NCI-H524 (cell line): ENCODE results near the gene TBC1D9.
"Not testable (repeated sequence)": the region's sequence is repeated elsewhere in the genome, so short reads cannot be mapped to it uniquely, and the experiment has no call there.

Experiments used
- DNase-seq, 2 experiments: peaks; one replicate each; lab custom pipeline; 2025; lab: John Stamatoyannopoulos, UW

TBC1D9 gene

DNA sequence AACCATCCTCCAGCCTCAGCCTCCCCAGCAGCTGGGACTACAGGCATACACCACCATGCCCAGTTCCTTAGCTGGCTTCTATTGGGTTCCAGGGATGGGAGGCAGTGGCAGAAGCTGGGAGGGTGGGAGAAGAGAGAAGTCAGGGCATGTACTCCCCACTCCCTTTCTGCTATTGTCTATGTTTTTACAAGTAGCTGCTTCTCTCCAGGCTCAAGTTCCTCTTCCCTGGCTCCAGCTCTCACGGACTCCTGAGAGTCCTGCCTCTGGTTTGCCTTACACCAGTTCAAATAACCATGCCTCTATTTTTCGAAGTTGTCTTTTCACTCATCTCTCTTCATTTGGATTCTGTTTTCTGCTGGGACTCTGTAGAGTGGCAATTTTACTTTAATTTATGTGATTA, 2.9 kb downstream of the TBC1D9 start:
- no peak for DNase-seq

DNA sequence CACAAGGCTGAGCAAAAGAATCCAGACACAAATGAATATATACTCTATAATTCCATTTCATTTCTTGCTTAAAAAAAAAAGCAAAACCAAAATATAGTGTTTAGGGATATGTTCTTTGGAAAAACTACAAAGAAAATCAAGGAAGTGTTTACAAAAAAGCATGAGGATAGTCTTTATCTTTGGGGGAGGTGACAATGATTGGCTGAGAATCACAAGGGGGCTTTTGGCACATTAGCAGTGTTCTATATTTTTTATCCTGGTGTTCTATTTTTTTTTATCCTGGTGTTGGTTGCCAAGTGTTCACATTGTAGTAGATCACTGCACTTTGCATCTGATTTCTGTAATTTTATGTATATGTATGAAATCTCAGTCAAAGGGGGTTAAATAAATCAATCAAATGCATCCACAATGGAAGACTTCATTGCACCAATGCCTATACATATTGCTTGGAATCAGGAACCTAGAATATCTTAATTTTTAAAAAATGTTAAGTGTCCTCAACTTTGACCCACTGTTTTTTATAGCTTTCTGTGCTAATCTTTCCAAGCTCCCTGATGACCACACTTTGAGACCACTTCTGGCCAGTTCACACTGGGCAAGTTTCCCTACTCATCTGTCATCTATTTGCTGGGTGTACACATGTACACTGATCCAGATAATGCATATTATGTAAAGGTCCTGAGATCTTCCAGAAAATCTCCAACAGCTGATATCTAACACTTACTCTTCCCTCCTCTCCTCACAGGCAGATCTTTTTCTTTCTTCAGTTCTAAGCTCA, 3.7 kb downstream of the TBC1D9 start:
- no peak for DNase-seq

DNA sequence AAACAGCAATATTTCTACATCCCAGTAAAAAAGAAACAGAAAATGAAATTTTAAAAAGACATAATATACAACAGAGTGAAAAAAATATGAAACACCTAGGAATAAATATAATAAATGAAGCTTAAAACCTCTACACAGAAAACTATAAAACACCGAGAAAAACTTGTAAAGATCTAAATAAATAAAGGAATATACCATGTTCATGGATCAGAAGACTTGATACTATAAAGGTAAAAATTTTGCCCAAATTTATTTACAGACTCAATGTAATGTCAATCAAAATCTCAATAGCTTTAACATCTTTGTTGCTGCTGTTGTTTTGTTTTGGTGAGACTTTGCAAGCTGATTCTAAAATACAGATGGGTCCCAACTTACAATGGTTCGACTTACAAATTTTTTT, 5.7 kb downstream of the TBC1D9 start:
- DNase-seq = no peak

DNA sequence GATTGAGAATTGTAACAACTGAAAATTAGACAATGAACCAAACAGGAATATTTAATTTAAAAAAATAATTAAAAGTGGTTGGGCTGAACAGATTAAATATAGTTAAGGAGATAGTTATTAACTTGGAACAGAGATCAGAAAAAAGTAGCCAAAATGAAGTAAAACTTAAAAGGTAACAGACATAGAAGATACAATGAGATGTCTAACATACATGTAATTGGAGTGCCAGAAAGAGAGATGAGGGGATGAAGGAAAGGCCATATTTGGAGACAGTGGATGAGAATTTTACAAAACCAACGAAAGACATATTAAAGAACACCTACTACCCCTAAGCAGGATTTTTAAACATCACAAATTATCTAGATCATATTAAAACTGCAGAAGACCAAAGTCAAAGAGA, 8.0 kb downstream of the TBC1D9 start:
- no peak for DNase-seq

DNA sequence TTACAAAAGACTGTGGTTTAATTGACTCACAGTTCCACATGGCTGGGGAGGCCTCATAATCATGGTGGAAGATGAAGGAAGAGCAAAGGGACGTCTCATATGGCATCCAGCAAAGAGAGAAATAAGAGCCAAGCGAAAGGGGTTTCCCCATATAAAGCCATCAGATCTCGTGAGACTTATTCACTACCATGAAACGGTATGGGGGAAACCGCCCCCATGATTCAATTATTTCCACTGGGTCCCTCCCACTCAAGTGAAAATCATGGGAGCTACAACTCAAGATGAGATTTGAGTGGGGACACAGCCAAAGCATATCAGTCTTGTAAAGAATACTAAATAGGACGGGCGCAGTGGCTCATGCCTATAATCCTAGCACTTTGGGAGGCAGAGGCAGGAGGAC, 9.6 kb downstream of the TBC1D9 start:
- not testable (repeated sequence) for DNase-seq

DNA sequence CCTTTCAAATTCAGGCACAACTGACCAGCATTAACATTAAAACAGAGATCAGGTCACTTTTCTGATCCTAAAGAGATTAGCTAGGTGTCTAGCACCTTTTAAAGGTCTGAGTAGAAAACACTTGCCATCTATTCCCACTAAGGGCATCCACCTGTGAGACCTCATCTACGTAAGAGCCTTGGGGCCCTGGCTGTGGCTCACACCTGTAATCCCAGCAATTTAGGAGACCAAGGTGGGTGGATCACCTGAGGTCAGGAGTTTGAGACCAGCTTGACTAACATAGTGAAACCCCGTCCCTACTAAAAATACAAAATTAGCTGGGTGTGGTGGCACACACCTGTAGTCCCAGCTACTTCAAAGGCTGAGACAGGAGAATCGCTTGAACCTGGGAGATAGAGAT, 11.8 kb downstream of the TBC1D9 start:
- no peak for DNase-seq

DNA sequence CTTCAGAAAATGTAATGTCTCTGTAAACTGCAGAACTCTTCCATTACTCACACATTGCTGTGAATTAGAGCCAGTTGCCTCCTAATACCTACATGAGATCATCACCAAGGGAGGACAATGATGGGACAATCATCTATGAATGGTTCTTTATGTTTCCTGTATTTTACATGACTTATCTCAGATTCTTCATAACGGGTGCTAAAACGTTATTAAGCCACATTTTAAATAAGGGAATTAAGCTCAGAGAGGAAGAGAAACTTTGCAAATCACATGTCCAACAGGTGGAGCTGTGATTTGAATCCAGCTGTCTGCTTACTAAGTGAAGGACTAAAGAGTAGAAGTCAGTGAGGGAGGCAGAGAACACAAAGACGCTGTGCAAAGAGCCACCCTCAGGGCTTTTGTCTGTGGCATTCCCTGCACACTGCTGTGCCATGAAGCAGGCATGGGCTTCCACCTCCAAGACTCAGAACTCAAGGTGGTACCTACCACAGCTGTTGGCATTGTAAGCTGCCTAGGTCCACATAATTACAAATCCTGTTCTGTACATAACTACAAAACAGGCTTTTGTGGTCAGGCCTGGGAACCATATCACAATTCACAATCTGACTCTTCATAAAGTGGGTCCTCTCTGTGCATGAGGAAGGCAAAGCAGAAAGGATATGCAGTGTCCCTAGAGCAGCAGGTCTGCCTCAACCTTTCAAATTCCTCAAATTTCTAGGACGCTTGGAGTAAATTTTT, 12.8 kb downstream of the TBC1D9 start:
- peak in 1 of 2 experiments; percentile 4 for DNase-seq

DNA sequence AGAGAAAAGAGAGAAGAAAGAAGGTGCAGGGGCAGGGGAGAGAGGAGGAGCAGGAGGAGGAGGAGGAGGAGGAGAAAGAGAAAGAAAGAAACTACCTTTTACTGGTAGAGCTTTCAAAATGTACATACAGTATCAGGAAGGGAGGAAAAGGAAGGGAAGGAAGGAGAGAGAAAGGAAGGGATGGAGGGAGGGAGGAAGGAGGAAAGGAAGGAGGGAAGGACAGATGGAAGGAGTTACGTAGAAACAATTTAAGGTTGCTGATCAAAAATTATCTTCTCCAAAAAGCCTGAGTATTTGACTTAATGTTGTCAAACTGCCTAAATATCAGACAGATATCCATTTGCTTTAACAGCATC, 13.4 kb downstream of the TBC1D9 start:
- DNase-seq = no peak

DNA sequence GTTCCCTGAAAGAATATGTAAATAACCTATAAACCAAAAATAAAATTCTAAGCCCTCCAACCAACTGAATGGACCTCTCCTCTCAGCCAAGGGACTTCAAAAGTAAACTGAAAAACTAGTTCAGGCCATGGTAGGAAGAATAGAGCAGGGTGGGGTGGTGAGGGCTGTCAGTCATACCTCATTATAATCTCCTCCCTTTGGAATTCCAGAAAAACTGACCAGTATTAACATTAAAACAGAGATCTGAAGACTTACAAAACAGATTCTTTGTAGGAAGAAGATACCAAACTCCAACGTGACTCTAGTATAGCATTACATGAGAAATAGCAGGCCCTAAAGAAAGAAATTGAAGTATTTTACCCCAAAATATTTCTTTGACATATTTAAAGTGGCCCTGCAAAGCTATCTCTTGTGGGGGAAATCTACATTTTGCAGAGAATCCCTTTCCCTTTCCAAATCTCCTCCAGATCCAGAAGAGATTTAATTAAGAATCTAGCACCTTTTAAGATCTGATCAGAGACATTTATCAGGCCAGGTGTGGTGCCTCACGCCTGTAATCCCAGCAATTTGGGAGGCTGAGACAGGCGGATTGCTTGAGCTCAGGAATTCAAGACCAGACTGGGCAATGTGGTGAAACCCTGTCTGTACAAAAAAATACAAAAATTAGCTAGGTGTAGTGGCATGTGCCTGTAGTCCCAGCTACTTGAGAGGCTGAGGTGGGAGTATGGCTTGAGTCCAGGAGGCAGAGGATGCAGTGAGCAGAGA, 15.1 kb downstream of the TBC1D9 start:
- no peak for DNase-seq

DNA sequence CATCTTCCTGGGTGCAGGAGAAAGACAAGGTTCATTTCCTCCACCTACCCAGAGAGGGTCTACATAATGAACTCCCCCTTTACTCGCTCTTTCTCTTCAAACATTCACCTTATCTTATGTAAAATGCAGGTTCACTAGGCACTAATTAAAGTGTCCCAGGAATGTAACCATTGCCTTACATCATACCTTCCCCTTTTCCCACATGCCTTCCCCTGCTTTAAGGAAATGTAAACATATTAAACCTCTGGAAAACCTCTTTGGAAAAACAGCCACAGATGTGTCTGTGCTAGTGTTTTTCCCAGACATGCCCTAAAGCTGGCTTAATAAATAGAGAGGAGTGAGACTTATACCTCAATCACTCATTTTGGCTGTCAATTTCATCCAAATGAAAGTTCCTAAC, 15.8 kb downstream of the TBC1D9 start:
- DNase-seq = no peak

DNA sequence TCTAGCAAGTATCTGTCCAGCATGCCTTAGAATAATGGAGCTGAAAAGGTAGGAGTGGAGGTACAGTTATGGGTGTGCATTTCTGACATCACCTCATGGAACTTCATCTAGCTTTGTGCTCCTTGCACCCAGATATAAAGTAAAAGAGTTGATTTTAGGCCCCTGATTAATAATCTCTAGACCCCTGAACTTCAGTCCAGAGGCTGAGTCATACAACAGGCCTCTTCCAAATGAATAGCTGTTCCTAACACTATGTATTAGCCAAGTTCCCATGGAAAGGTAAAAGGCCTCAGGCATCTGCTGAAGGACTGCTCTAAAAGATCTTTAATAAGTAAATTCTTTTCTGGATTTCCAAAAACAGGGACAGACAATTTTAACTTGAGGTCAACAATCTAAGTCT, 16.2 kb downstream of the TBC1D9 start:
- no peak for DNase-seq

DNA sequence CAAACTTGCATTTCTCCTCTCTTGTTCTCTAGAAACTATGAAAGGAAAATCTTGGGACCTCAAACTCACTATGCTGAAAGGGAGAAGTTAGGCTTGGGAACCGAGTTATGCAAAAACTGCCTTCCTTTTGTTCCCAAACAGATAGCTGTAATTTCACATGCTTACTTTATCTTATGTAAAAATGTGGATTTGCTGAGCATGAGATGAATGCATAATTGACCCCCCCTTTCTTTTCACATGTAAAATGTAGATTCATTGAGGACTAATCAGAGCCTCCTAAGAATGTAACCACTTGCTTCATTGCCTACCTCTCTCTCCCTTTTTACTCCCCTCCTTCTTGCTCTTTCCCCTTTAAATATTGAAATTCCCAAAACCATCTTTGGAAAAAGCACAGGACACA, 18.0 kb downstream of the TBC1D9 start:
- no peak for DNase-seq

DNA sequence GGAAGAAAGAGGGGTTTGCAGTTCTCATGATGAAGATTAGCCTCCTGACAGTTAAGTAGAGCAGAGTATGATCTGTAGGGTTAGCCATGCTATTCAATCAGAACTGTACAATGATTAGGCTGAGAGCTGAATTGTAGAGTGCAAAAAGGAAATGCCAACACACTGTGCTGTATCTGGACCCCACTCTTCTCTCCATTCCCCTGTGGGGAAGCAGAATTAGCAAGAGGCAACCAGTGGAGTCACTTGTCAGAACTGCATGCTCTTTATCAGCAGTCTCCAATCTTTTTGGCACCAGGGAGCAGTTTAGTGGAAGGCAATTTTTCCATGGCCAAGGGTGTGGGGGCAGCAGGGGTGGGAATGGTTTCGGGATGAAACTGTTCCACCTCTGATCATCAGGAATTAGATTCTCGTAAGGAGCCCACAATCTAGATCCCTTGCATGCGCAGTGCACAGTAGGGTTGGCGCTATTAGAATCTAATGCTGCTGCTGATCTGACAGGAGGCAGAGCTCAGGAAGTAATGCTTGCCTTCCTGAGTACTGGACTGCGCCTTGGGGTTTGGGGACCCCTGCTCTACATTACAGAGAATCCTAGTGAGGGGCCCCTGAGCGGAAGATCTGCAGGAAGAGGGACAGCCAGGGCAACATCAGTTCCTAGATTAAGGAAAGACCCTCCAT, 19.4 kb downstream of the TBC1D9 start:
- no peak for DNase-seq

DNA sequence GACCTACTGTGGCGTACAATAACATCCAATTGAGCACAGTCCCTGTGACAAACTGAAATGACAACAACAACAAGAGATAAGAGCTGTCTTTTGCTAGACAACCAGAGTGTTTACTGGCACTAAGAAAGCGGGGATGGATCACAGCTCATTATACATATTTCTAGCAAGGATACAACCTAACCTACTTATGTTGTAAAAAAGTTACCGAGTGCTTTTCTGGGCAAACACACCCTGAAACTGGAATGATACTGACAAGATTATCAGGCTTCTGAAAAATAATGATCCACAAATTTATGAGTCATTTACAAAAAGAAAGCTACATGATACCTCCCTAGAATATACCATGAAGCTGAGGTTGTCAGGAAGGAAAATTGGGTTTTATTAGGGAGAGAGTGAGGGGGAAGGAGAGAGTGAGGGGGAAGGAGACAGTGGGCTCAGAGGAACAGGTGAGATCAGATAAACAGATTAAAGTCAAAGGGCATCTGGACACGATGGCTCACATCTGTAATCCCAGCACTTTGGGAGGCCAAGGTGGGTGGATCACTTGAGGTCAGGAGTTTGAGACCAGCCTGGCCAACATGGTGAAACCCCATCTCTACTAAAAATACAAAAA, 20.3 kb downstream of the TBC1D9 start:
- no peak for DNase-seq

DNA sequence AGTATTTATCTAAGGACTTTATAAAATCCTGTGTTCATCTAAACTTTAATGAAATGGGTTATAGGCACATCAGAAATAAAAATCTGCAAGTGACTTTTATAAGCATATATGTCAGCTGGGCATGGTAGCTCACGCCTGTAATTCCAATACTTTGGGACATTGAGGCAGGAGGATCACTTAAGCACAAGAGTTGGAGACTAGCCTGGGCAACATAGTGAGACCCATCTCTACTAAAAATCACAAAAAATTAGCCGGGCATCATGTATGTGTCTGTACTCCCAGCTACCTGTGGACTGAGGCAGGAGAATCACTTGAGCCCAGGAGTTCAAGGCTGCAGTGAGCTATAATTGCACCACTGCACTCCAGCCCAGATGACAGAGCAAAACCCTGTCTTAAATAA, 20.9 kb downstream of the TBC1D9 start:
- DNase-seq = no peak

DNA sequence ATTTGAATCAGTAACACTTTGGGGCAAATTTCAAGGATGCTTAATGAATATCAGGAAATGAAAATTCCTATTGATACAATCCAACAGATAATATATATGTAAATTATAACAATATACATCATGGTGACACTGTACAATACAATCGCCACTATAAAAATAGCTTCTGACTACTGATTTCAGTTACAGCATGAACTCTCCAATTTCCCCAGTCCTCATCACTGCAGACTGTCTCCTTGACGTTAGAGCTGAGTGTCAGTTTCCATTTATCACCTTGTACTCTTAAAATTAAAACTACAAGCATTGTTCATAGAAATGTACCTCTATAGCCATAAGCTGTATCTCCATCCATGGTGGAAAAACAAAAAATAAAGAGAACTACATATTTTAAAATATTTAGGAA, 23.4 kb downstream of the TBC1D9 start:
- no peak for DNase-seq

DNA sequence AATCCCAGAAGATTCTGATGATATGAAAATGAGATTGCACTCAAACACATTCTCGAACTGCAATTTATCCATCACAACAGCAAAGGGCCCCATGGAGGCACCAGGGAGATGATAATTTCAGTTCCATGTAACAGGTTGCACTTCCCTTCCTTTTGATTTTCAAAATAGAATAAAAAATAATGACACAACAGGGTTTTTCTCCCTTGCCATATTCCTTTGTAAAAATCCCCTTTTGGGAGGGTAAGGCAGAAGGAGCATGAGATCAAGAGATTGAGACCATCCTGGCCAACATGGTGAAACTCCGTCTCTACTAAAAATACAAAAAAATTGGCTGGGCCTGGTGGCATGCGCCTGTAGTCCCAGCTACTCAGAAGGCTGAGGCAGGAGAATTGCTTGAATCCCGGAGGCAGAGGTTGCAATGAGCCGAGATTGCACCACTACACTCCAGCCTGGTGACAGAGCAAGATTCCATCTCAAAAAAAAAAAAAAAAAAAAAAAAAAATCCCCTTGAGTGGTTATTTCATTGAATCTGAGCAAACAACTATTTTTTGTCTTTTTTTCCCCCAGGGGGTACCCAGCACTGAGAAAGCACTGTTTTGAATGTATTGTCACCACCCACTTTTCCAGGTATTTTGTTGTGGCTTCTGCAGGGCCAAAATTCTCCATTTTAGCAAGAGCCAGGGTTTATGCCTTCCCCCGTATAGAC, 26.7 kb downstream of the TBC1D9 start:
- DNase-seq = no peak

DNA sequence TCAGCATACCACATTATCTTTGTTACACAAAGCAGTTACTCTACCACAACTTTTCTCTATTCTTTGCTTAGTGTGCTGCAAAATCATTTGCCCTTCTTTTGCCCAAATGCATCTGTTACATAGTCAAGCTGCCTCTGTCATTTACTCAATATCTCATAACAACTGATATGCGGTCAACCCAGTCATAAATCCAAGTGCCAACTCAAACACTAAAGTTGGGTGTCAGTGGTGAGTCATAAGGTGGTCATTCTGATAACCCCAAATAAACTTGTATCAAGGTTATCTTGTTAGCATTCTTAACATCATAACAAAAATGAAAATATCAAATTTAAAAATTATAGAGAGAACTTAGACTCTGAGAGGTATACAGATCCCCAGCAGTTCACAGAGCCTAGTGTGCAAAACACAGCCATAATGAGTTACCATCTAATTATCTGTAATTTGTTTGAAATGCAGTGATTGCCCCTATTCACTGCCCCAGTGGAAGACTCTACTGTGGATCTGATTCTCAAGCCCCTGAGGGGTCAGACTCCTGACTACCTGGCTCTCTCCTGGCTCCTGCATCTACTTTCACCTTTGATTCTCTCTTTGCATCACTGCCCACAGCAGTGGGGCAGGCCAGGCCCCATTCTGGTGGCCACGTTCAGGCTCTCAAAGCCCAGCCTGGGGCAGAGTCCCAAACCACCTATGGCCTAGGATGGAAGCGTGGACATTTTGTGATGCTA, 29.2 kb downstream of the TBC1D9 start:
- no peak for DNase-seq

DNA sequence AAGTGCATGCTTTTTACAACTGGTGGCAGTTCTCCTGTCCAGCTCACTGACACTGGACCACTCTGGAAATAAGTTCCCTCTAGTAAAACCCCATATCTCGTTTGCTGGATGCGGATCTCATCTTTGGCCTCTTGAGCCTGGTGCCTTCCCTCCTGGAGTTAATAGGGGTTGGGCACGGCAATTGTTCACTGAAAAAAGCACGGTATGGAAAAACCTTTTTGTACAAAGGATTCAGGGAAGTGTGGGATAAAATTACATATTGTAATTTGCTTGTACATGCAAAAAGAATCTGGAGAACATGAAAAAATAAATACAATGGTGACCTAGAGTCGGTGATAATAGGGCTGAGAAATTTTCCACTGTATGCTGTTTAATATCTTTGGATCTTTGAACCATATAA, 30.6 kb downstream of the TBC1D9 start:
- no peak for DNase-seq

DNA sequence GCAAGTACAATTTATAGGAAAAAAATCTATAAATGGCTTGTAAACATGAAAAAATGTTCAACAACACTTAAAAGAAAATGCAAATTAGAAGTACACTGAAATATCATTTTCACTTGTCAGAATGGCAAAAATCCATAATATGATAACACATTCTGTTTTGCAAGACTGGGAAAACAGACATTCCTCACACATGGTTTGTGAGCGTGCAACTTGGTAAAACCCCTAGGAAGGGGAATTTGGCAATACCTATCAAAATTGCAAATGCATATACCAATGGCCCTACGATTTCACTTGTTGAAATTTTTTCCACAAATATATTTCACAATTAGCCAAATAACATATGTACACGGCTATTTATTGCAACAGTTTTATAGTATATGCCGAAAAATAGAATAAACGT, 31.4 kb downstream of the TBC1D9 start:
- DNase-seq = no peak
